GM12878 (cell line): ENCODE data around the gene CD58. TPM values are rescaled to one million over a fixed set of nuclear protein-coding genes. Genes with fewer than 3 reads are reported as not detected.

Experiments
- BCL11A ChIP-seq: IDR thresholded peaks from 2 replicates; pipeline ENCODE4 v1.6.1; 2011; ENCODE audit warnings: low read depth, low read length
- CHD4 ChIP-seq: fragments of 200-600 bp; sonication (generic); IDR thresholded peaks from 2 replicates; pipeline ENCODE4 v1.6.1; 2016; ENCODE audit warnings: mild to moderate bottlenecking
- CREB1 ChIP-seq: IDR thresholded peaks from 2 replicates; pipeline ENCODE4 v1.6.1; 2012; ENCODE audit warnings: low read depth, mild to moderate bottlenecking, inconsistent platforms
- EZH2 ChIP-seq: IDR thresholded peaks from 2 replicates; pipeline ENCODE4 v1.6.1; 2012; ENCODE audit warnings: low read depth, mild to moderate bottlenecking, control low read depth, inconsistent platforms, low read length, borderline replicate concordance; ENCODE audit not compliant: control insufficient read depth
- FOXK2 ChIP-seq: fragments of 450-650 bp; IDR thresholded peaks from 2 replicates; pipeline ENCODE4 v1.6.1; 2017; ENCODE audit warnings: mild to moderate bottlenecking, moderate library complexity
- GABPA ChIP-seq: IDR thresholded peaks from 2 replicates; pipeline ENCODE4 v1.6.1; 2014; ENCODE audit warnings: antibody characterized with exemption, low read depth, mild to moderate bottlenecking, inconsistent platforms
- HDGF ChIP-seq: fragments of 450-650 bp; IDR thresholded peaks from 2 replicates; pipeline ENCODE4 v1.6.1; 2016; ENCODE audit warnings: antibody characterized with exemption
- IRF4 ChIP-seq: IDR thresholded peaks from 2 replicates; pipeline ENCODE4 v1.6.1; 2011; ENCODE audit warnings: low read depth, low read length
- JUNB ChIP-seq: IDR thresholded peaks from 2 replicates; pipeline ENCODE4 v1.6.1; 2016; ENCODE audit warnings: antibody characterized with exemption, mild to moderate bottlenecking
- MEF2A ChIP-seq: IDR thresholded peaks from 2 replicates; pipeline ENCODE4 v1.6.1; 2011; ENCODE audit warnings: low read depth, mild to moderate bottlenecking, low read length, moderate library complexity; ENCODE audit not compliant: insufficient read depth
- MXI1 ChIP-seq: fragments of 150-350 bp; IDR thresholded peaks from 2 replicates; pipeline ENCODE4 v1.6.1; 2011; ENCODE audit warnings: low read depth, mild to moderate bottlenecking, inconsistent platforms, low read length, improper control_type of control experiment
- MYC ChIP-seq: IDR thresholded peaks from 2 replicates; pipeline ENCODE4 v1.6.1; 2011; ENCODE audit warnings: mild to moderate bottlenecking, low read length, moderate library complexity, inconsistent platforms; ENCODE audit not compliant: insufficient read depth, insufficient replicate concordance, insufficient read length, severe bottlenecking
- RAD21 ChIP-seq: IDR thresholded peaks from 2 replicates; pipeline ENCODE4 v1.6.1; 2011; ENCODE audit warnings: mild to moderate bottlenecking, low read depth, low read length, moderate library complexity; ENCODE audit not compliant: insufficient read depth
- RB1 ChIP-seq: fragments of 450-650 bp; formaldehyde crosslinking; IDR thresholded peaks from 2 replicates; pipeline ENCODE4 v1.6.1; 2017; ENCODE audit warnings: mild to moderate bottlenecking, borderline replicate concordance
- SIN3A ChIP-seq: IDR thresholded peaks from 2 replicates; pipeline ENCODE4 v1.6.1; 2012; ENCODE audit warnings: low read depth, low read length, improper control_type of control experiment
- SMARCA5 ChIP-seq: fragments of 450-650 bp; IDR thresholded peaks from 2 replicates; pipeline ENCODE4 v1.6.1; 2017; ENCODE audit warnings: mild to moderate bottlenecking
- polyA plus RNA-seq, 11 experiments: library from polyadenylated mRNA; depleted of rRNA in 4 of 11; unstranded in 6 of 11; stranded (reverse) in 5 of 11; fragments of >200 nt; fragmentation: Nextera tagmentation in 4 of 11; fragmentation: Illumina TruSeq in 1 of 11; extraction: Ambion mirVana in 4 of 11; extraction: Trizol in 1 of 11; gene quantifications; 1 replicate in 1 of 11; 2 replicates in 10 of 11; pipeline versions ENCODE4 v1.2.1 to v1.2.3, GENCODE V29; 2011 to 2016; ENCODE audit warnings: inconsistent platforms in 2 of 11, missing spikeins in 2 of 11, low read depth in 1 of 11
- total RNA-seq, 4 experiments: library from RNA; depleted of rRNA in 3 of 4; stranded (reverse); fragments of >200 nt in 3 of 4; fragmentation: Illumina TruSeq in 1 of 4; extraction: Trizol in 1 of 4; gene quantifications; 2 replicates each; pipeline versions ENCODE4 v1.2.1 to v1.2.3, GENCODE V29; 2013 to 2021
- TF ChIP-seq, protein P1 (sequence below): fragments of 150-350 bp; IDR thresholded peaks from 2 replicates; pipeline ENCODE4 v1.6.1; 2016; ENCODE audit warnings: low read depth, low read length
- TF ChIP-seq, protein P2 (sequence below): fragments of 450-650 bp; IDR thresholded peaks from 2 replicates; pipeline ENCODE4 v1.6.1; 2016; ENCODE audit warnings: mild to moderate bottlenecking
- TF ChIP-seq, protein P3 (sequence below): fragments of 450-650 bp; IDR thresholded peaks from 2 replicates; pipeline ENCODE4 v1.6.1; 2017; ENCODE audit warnings: borderline replicate concordance
- TF ChIP-seq, protein P4 (sequence below): IDR thresholded peaks from 2 replicates; pipeline ENCODE4 v1.6.1; 2012; ENCODE audit warnings: improper control_type of control experiment, low read depth, low read length; ENCODE audit not compliant: insufficient replicate concordance

Gene CD58
- total and polyA plus RNA-seq, 10 of the 15 experiments (the other 5 are each of a cell fraction or from before 2014, with no cell fraction given): 70.4 to 252 (median 129) TPM

DNA sequence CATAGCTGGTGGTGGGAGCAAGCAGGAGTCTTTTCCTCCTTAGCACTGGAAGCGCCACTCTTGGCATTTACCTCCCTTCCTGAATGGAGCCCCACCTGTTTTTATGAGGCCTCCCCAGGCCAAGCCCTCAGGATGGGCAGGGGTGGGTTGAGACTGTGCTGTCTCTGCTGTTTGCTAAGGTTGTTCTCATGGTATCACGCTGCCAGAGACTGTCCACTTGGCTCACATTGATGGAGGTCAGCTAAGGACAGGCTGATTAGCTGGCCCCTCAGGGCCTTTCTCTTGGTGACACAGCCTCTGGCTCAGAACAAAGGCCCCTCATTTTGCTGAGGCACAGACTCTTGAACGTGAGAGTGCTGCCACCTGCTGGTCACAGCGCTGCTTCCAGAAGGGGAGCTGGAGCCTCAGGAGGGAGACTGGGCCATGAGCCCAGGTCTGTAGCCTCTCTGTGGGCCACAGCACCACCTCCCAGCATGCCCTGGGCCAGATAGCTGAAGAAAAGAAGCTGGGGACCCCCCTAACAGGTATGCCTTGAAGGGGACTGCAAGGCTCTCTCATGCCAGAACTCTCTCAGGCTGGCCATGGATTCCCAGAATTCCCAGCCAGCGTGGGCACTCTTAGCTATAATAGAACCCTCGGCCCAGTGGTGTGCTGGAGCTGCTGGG, 85.6 kb downstream of the CD58 start (continued):
- TF ChIP-seq, protein P1, sequence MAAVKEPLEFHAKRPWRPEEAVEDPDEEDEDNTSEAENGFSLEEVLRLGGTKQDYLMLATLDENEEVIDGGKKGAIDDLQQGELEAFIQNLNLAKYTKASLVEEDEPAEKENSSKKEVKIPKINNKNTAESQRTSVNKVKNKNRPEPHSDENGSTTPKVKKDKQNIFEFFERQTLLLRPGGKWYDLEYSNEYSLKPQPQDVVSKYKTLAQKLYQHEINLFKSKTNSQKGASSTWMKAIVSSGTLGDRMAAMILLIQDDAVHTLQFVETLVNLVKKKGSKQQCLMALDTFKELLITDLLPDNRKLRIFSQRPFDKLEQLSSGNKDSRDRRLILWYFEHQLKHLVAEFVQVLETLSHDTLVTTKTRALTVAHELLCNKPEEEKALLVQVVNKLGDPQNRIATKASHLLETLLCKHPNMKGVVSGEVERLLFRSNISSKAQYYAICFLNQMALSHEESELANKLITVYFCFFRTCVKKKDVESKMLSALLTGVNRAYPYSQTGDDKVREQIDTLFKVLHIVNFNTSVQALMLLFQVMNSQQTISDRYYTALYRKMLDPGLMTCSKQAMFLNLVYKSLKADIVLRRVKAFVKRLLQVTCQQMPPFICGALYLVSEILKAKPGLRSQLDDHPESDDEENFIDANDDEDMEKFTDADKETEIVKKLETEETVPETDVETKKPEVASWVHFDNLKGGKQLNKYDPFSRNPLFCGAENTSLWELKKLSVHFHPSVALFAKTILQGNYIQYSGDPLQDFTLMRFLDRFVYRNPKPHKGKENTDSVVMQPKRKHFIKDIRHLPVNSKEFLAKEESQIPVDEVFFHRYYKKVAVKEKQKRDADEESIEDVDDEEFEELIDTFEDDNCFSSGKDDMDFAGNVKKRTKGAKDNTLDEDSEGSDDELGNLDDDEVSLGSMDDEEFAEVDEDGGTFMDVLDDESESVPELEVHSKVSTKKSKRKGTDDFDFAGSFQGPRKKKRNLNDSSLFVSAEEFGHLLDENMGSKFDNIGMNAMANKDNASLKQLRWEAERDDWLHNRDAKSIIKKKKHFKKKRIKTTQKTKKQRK: no peak
- TF ChIP-seq GABPA: no peak
- TF ChIP-seq CHD4: no peak
- peak; percentile 81; the same call in 1 of the 2 replicates for TF ChIP-seq SMARCA5
- TF ChIP-seq IRF4: no peak
- TF ChIP-seq, protein P2, sequence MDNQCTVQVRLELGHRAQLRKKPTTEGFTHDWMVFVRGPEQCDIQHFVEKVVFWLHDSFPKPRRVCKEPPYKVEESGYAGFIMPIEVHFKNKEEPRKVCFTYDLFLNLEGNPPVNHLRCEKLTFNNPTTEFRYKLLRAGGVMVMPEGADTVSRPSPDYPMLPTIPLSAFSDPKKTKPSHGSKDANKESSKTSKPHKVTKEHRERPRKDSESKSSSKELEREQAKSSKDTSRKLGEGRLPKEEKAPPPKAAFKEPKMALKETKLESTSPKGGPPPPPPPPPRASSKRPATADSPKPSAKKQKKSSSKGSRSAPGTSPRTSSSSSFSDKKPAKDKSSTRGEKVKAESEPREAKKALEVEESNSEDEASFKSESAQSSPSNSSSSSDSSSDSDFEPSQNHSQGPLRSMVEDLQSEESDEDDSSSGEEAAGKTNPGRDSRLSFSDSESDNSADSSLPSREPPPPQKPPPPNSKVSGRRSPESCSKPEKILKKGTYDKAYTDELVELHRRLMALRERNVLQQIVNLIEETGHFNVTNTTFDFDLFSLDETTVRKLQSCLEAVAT: no peak
- TF ChIP-seq MYC: no peak
- TF ChIP-seq JUNB: no peak
- TF ChIP-seq RAD21: peak; percentile 95
- TF ChIP-seq RB1: peak; percentile 67; the same call in 1 of the 2 replicates
- 0 out of 2 replicates have a peak, but pooled peaks have one; percentile 25 for TF ChIP-seq MXI1
- TF ChIP-seq, protein P3, sequence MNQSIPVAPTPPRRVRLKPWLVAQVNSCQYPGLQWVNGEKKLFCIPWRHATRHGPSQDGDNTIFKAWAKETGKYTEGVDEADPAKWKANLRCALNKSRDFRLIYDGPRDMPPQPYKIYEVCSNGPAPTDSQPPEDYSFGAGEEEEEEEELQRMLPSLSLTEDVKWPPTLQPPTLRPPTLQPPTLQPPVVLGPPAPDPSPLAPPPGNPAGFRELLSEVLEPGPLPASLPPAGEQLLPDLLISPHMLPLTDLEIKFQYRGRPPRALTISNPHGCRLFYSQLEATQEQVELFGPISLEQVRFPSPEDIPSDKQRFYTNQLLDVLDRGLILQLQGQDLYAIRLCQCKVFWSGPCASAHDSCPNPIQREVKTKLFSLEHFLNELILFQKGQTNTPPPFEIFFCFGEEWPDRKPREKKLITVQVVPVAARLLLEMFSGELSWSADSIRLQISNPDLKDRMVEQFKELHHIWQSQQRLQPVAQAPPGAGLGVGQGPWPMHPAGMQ: no peak
- no peak for TF ChIP-seq FOXK2
- TF ChIP-seq, protein P4, sequence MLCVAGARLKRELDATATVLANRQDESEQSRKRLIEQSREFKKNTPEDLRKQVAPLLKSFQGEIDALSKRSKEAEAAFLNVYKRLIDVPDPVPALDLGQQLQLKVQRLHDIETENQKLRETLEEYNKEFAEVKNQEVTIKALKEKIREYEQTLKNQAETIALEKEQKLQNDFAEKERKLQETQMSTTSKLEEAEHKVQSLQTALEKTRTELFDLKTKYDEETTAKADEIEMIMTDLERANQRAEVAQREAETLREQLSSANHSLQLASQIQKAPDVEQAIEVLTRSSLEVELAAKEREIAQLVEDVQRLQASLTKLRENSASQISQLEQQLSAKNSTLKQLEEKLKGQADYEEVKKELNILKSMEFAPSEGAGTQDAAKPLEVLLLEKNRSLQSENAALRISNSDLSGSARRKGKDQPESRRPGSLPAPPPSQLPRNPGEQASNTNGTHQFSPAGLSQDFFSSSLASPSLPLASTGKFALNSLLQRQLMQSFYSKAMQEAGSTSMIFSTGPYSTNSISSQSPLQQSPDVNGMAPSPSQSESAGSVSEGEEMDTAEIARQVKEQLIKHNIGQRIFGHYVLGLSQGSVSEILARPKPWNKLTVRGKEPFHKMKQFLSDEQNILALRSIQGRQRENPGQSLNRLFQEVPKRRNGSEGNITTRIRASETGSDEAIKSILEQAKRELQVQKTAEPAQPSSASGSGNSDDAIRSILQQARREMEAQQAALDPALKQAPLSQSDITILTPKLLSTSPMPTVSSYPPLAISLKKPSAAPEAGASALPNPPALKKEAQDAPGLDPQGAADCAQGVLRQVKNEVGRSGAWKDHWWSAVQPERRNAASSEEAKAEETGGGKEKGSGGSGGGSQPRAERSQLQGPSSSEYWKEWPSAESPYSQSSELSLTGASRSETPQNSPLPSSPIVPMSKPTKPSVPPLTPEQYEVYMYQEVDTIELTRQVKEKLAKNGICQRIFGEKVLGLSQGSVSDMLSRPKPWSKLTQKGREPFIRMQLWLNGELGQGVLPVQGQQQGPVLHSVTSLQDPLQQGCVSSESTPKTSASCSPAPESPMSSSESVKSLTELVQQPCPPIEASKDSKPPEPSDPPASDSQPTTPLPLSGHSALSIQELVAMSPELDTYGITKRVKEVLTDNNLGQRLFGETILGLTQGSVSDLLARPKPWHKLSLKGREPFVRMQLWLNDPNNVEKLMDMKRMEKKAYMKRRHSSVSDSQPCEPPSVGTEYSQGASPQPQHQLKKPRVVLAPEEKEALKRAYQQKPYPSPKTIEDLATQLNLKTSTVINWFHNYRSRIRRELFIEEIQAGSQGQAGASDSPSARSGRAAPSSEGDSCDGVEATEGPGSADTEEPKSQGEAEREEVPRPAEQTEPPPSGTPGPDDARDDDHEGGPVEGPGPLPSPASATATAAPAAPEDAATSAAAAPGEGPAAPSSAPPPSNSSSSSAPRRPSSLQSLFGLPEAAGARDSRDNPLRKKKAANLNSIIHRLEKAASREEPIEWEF: no peak
- TF ChIP-seq SIN3A: no peak
- no peak for TF ChIP-seq CREB1
- peak; percentile 67 for TF ChIP-seq HDGF
- no peak for TF ChIP-seq BCL11A
- TF ChIP-seq MEF2A: no peak
- no peak for TF ChIP-seq EZH2
